Measurements from ENCODE around the gene COX7A2L.
"Not testable (repeated sequence)": the region's sequence is repeated elsewhere in the genome, so short reads cannot be mapped to it uniquely, and the experiment has no call there.

COX7A2L gene, protein sequence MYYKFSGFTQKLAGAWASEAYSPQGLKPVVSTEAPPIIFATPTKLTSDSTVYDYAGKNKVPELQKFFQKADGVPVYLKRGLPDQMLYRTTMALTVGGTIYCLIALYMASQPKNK

GRCh38 chr2:42360890-42361727 lies at the start of gene COX7A2L:
COX7A2L (minus strand) TSS chr2:42361217; CDS start chr2:42361161, 56 bp downstream.
- DNase-seq (ENCODE audit: low read depth in 2 of 2), result peak; percentile 92 to 93

DNA sequence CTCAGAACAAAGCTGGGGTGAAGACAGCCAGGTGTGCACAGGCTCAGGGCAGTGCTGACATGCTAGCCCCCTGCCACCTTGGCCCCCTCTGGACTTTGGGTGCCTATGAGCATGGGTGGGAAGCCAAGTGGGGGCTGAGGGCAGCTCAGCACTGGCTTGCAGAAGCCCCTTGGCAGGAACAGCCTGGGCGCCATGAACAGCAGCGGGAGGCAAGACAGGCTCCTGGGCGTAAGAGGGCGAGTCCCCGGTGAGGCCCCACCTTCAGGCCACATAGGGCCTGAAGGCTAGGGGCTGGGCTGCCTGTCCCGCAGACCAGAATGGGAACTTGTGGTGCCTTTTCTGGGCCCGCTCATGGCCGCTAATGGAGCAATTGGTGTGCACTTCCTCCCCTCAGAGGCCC lies 47.0 kb upstream of the COX7A2L start:
- no peak for DNase-seq (ENCODE audit: low read depth in 2 of 2)

DNA sequence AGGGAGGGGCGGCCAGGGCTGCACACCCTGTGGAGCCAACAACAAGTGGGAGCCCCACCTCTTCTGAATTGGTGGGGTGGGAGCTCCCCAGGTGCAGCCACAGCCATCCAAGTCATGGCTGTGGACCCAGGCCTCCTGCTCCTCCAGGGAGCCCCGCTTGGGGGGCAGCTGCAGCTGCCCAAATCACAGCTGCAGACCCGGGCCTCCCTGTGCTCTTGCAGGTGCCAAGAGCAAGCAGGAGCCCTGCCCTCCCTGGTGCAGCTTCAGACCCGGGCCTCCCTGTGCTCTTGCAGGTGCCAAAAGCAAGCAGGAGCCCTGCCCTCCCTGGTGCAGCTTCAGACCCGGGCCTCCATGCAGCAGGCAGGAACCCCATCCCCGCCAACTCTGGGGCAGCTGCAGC lies 46.5 kb upstream of the COX7A2L start:
- no peak for DNase-seq (ENCODE audit: low read depth in 2 of 2)

GRCh38 chr2:42404676-42405075 lies 43.7 kb upstream of the COX7A2L start:
- no peak for DNase-seq (ENCODE audit: low read depth in 2 of 2)

GRCh38 chr2:42401773-42402172 lies 40.8 kb upstream of the COX7A2L start:
- DNase-seq (ENCODE audit: low read depth in 2 of 2), result no peak

DNA sequence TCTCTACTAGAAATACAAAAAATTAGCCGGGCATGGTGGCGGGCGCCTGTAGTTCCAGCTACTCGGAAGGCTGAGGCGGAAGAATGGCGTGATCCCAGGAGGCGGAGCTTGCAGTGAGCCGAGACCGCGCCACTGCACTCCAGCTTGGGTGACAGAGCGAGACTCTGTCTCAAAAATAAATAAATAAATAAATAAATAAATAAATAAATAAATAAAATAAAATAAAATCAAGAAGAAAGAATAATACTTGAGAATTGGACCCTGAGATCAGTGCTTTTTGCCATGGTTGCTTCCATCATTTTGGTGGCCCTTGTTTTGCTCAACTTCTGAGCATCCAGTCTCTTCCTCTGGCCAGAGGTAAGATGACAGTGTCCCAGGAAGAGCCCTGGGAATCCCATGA lies 37.0 kb upstream of the COX7A2L start:
- not testable (repeated sequence) for DNase-seq (ENCODE audit: low read depth in 2 of 2)

- not testable (repeated sequence) for DNase-seq (ENCODE audit: low read depth in 2 of 2)
Measured at GRCh38 chr2:42393320-42393719, 32.3 kb upstream of the COX7A2L start.

DNA sequence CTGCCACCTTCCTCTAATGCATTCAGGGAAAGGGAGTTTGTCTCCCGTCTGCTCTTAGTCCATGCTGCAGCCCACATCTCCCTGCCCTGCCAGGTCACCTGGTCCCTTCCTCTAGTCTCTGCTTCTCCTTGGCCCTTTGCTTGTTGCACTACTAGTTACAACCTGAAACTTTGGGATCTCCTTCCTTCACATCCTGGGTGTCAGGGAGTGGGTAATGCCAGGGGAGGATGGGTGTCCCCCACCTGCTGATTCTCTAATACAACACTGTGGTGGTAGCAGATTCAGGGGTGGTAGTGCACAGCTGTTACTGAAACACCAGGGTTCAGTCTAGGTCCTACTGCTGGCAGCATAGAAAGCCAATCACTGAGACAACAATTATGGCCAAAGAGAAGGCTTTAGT lies 31.2 kb upstream of the COX7A2L start:
- no peak for DNase-seq (ENCODE audit: low read depth in 2 of 2)

GRCh38 chr2:42390401-42390969 lies 29.5 kb upstream of the COX7A2L start:
- DNase-seq (ENCODE audit: low read depth in 2 of 2), result no peak

DNA sequence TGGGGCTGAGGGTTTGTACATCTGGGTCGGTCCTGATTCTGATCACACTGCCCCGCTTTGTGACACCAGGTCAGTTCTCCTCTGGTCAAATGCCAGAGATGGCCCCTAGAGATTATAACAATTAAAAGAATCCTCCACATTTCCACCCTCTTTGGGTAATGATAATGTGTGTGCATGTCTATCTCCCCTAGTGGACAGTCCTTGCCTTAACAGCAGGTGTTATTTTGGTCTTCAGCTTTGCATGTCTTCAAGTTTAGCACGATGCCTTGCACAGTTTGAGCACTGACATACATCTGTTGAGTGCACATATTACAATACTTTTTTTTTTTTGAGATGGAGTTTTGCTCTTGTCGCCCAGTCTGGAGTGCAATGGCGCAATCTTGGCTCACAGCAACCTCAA lies 25.7 kb upstream of the COX7A2L start:
- DNase-seq (ENCODE audit: low read depth in 2 of 2), result no peak

DNA sequence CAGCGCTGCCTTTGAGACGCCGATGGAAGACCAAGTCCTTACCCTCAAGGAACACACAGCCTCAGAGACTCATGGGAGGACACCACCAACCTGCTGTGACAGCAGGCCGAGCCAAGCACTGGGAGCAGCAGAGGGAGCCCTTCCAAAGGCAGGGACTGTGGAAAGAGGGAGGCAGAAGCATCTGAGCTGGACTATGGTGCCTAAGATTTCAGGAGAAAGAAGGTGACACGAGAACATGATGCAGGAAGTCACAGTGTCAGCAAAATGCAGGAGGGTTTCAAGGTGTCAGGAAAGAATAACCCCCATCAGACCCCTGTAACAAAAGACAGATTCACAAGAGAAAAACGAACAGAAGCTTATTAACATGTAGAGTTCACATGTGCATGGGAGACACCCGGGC lies 24.2 kb upstream of the COX7A2L start:
- DNase-seq (ENCODE audit: low read depth in 2 of 2), result no peak

GRCh38 chr2:42383855-42384530 lies 23.0 kb upstream of the COX7A2L start:
- DNase-seq (ENCODE audit: low read depth in 2 of 2), result no peak

- DNase-seq (ENCODE audit: low read depth in 2 of 2), result no peak
Measured at GRCh38 chr2:42382144-42382543, 21.1 kb upstream of the COX7A2L start.

GRCh38 chr2:42380026-42380425 lies 19.0 kb upstream of the COX7A2L start:
- not testable (repeated sequence) for DNase-seq (ENCODE audit: low read depth in 2 of 2)

GRCh38 chr2:42378415-42378814 lies 17.4 kb upstream of the COX7A2L start:
- no peak for DNase-seq (ENCODE audit: low read depth in 2 of 2)

- no peak for DNase-seq (ENCODE audit: low read depth in 2 of 2)
Measured at GRCh38 chr2:42376758-42377157, 15.7 kb upstream of the COX7A2L start.

- no peak for DNase-seq (ENCODE audit: low read depth in 2 of 2)
Measured at GRCh38 chr2:42372474-42373200, 11.6 kb upstream of the COX7A2L start.

GRCh38 chr2:42371611-42372473 lies 10.8 kb upstream of the COX7A2L start:
- DNase-seq (ENCODE audit: low read depth in 2 of 2), result no peak

DNA sequence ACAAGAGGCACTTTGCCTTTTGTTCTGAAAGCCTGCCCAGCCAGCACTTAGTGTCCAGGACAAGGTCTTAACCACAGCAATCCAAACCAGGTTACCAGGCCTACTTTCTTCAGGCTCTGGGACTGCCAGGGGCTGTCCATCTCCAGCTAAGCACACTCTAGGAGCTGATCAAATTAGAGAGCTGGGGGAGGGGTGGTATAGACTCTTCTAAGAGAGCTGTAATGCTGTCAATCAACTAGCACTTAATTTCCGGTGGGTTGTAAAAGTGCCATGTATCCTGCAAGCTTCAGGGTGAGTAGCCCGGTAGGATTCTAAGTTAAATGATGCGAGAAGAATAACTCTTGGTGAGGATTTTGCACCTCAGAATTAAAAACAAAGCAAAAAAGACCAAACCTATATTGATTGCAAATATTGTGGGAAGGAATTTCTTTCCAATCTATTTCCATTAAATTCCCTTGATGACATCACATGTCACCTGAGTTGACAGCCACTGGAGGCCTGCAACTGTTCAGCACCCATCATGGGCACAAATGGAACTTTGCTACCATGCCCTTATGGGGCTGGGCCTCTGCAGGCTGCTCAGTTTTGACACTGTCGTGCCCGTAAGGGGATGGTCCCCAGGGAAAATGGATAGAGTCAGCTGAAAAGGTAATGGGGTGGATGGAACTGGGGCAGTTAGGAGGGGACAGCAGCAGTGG lies 8.7 kb upstream of the COX7A2L start:
- DNase-seq (ENCODE audit: low read depth in 2 of 2), result no peak

GRCh38 chr2:42368817-42369531 lies 8.0 kb upstream of the COX7A2L start:
- DNase-seq (ENCODE audit: low read depth in 2 of 2), result no peak
